Stimulated activated CD8-positive, alpha-beta memory T cell treated with anti-CD3 and anti-CD28 coated beads, Interleukin-7, amount 100 ng/mL, for 4 hours (primary cell): Measurements from ENCODE around the gene NAT10.
A peak's percentile ranks its signal among the peaks of the same experiment; 100 is the strongest.

Source experiments
- DNase-seq, 2 donors: peaks; one replicate each; pipeline ENCODE4 v3.0.0-alpha.2; 2020; ENCODE audit warnings: low read depth in 2 of 2

Gene NAT10

GRCh38 chr11:34149274-34149673, 43.8 kb downstream of the NAT10 start:
- DNase-seq: no peak

GRCh38 chr11:34149786-34150185, 44.4 kb downstream of the NAT10 start:
- DNase-seq: no peak

- DNase-seq: no peak
Observed at GRCh38 chr11:34150494-34151151, 45.2 kb downstream of the NAT10 start.

GRCh38 chr11:34151166-34151565, 45.7 kb downstream of the NAT10 start:
- DNase-seq: no peak

- DNase-seq: no peak
Observed at GRCh38 chr11:34151916-34152845, 46.8 kb downstream of the NAT10 start.

GRCh38 chr11:34154059-34154875, 48.8 kb downstream of the NAT10 start:
- no peak for DNase-seq

GRCh38 chr11:34155057-34155756, 49.8 kb downstream of the NAT10 start:
- no peak for DNase-seq

- DNase-seq: no peak
Observed at GRCh38 chr11:34155757-34156062, 50.3 kb downstream of the NAT10 start.

- no peak for DNase-seq
Observed at GRCh38 chr11:34157163-34157562, 51.7 kb downstream of the NAT10 start.

- no peak for DNase-seq
Observed at GRCh38 chr11:34158661-34159060, 53.2 kb downstream of the NAT10 start.

GRCh38 chr11:34160049-34160721, 54.8 kb downstream of the NAT10 start:
- DNase-seq: no peak

GRCh38 chr11:34160791-34161190, 55.4 kb downstream of the NAT10 start:
- DNase-seq: no peak

- DNase-seq: no peak
Observed at GRCh38 chr11:34161361-34161760, 55.9 kb downstream of the NAT10 start.

- peak; percentile 25 to 46 for DNase-seq
Observed at GRCh38 chr11:34161812-34162492, 56.5 kb downstream of the NAT10 start.

GRCh38 chr11:34162493-34162820, 57.0 kb downstream of the NAT10 start:
- DNase-seq: no peak

GRCh38 chr11:34162856-34163255, 57.4 kb downstream of the NAT10 start:
- no peak for DNase-seq

GRCh38 chr11:34165121-34165520, 59.7 kb downstream of the NAT10 start:
- no peak for DNase-seq

- DNase-seq: no peak
Observed at GRCh38 chr11:34165786-34166555, 60.5 kb downstream of the NAT10 start.

GRCh38 chr11:34166806-34167740, 61.6 kb downstream of the NAT10 start:
- DNase-seq: no peak
